HG02571 (cell line): ENCODE data around the gene GNAZ.

ENCODE experiments used
- ATAC-seq: cut with Tn5 transposase; IDR thresholded peaks from one replicate; pipeline ENCODE4 v1.9.1; 2021; ENCODE audit warnings: mild to moderate bottlenecking, moderate library complexity; ENCODE audit not compliant: unreplicated experiment

The GNAZ gene

GRCh38 chr22:23075525-23076216 is 5.4 kb downstream of the GNAZ start:
- no peak for ATAC-seq

DNA sequence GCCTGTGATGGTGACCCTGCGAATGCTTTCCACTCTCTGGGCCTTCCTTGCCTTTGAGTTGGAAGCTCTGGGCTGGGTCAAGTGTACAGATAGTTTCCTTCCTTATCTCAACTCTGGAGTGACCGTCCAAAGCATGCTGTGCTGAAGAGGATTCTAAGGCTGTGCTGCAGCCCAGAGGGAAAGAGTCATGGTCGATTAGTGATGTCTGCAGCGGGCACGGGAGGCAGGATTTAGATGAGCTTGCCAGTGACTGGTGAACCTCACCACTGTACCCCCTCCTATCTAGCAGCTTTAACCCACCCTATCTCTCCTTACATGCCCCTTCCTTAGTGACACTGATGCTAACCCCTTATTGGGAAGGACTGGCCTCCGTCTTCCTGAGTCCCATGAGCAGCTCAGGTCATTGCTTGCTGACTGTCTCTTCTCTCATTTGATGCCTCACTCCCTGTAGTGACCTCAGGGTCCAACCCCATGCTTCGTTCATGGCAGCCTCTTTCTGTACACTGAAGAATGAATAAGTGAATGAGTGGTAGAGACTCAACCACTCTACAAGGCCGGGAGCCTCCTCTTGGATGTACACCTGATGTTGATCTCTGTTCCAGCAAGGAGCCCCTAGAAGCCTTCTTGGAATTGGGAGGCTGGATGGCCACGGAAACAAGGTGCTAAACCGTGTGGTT is 6.7 kb downstream of the GNAZ start:
- ATAC-seq = no peak

DNA sequence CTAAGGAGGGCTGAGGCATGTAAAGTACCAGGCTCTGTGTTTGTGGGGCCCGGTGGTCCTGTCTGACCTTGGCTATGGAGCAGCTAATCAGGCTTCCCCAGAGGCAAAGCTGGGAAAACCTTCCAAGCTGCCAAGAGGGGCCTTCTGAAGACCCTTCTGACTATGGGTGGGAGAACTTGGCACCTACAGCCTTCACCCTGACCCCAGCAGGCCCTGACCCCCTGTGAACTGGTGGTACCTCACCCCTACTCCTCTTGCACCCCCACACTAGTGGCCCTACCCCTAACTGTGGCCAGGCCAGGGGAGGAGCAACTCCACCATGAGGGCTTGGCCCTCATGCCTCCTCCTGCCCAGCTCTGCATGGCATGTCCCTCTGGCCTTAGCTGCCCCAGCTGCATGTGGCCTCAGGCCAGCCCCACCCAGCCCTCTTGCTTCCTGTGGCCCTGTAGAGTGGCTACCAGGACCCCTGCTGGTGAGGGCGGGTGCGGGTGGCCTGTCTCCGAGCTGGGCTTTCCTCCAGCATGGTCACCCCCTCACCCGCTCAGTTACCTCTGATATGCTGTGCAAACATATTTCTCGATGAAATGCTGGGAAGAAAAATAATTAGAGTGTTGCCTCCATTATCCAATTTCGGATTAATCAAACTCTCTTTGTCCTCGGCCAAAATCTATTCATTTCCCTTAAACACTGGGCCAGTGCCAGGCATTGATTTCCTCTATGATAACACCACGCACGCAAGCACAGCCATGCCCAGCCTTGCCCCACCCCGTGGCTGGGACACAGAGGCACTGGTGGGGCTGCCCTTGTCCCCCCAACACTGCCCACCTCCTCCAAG is 7.5 kb downstream of the GNAZ start:
- ATAC-seq = no peak

DNA sequence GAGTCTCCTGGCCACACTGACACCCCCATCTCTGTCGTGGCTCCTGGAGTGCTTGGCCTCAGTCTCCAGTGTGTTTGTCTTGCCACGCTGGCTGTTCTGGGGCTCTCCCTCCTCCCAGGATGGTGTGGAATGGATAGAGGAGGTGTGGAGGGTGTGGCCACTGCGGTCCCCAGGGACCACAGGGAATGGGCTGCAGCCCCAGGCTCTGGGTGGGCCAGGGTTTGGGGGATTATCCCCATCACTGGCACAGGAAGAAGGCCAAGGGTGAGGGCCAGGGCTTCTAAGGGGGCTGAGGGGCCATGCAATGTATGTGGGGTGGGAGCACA is 8.1 kb downstream of the GNAZ start:
- no peak for ATAC-seq

GRCh38 chr22:23079240-23079768 is 9.0 kb downstream of the GNAZ start:
- ATAC-seq = no peak

- ATAC-seq = no peak
These were observed 9.6 kb downstream of the GNAZ start for GRCh38 chr22:23079814-23080521.

DNA sequence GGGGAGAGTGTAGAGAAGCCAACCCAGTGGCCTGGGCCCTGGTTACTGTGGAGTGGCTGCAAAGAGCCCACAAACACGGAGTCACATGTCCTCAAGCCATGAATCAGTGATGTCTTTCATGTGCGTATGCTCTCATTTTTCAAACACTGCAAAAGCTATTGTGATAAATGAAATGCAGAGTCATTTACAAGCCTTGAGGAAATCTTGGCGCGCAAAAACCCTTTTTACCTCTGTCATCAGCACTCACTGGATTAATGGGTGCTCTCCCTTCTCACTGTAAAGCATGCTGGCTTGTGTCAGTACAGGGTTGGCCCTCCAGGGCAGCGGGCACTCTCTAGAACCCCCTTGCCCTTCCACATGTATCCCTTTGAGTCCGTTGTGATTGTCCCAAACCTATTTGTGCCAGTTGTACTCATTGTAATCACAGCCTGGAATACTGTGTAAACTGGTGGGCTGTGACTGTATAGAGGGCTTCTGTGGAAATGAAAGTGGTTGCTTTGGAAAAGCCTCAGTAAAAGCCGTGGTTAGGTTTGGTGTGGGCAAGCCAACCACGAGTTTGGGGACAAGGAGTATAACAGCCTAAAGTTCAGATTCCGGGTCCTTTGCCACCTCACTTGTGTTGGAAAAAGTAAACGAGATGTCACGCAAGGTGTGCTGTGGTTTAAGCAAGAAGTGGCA is 10.4 kb downstream of the GNAZ start:
- ATAC-seq = no peak

- no peak for ATAC-seq
These were observed 12.4 kb downstream of the GNAZ start for GRCh38 chr22:23082534-23083314.

DNA sequence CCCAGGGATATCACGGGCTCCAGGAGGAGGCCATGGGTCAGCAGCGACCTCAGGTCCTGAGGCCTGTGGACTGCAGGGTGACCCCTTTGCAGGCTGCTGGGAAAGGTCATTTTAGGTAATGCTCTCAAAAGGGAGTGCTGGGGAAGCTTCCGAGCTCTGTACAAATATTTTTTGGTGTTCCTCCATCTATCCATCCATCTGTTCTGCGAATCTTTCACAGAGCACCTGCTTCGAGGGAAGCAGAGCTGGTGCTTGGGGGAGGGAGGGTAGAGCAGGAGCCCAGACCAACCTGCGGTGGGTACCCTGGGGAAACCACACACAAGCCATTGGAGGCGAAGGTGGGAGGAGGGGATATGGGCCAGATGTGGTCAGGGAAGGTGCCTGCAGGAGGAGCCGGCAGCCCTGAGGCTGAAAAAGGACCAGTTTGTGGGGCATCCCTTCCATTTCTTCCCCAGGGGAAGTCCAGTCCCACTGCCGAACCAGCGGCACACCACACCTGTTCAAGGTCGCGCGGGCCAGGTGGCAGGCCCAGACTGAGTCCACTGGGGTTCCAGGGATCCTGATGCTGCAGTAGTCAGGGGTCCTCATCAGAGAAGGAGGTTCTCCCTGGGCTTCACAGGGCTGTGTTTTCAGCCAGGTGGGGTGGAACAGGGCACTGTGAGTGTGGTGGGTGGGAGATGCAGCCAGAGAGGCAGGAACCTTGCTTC is 13.1 kb downstream of the GNAZ start:
- no peak for ATAC-seq

GRCh38 chr22:23084453-23085350 is 14.4 kb downstream of the GNAZ start:
- ATAC-seq = no peak

DNA sequence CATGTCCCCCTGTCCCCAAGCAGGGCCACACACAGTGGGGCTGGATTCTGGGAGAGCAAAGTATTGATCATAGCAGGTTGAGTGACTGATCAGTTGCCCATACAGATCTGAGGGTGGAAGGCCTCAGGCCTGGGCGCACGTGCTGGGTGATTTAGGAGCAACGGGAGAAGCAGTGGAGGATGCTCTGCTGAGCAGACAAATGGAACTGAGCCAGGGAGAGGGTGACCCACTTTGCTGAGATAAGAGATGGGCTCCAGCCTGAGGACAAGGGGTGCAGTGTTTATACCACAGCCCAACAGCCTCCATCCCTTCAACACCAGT is 15.0 kb downstream of the GNAZ start:
- ATAC-seq = no peak

GRCh38 chr22:23085785-23086184 is 15.5 kb downstream of the GNAZ start:
- ATAC-seq = no peak

- no peak for ATAC-seq
These were observed 15.9 kb downstream of the GNAZ start for GRCh38 chr22:23086263-23086662.

DNA sequence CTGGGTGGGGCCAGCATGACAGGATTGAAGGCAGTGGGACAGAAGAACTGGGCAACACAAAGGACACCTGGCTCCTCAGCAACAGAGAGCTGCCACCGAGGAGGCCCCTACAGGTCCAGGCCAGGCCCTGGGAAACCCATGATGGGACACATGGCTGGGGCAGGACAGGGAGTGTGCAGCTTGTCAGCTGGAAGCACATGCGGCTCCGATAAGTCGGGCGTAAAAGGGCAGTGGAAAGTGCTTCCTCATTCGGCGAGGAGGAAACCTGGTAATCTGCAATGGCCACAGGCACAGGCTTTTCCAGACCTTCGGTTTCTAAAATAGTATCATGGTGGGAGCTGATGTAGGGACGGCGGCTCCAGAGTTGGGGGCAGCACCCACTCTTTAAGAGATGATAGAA is 16.5 kb downstream of the GNAZ start:
- ATAC-seq = no peak

GRCh38 chr22:23088199-23088604 is 17.9 kb downstream of the GNAZ start:
- no peak for ATAC-seq

DNA sequence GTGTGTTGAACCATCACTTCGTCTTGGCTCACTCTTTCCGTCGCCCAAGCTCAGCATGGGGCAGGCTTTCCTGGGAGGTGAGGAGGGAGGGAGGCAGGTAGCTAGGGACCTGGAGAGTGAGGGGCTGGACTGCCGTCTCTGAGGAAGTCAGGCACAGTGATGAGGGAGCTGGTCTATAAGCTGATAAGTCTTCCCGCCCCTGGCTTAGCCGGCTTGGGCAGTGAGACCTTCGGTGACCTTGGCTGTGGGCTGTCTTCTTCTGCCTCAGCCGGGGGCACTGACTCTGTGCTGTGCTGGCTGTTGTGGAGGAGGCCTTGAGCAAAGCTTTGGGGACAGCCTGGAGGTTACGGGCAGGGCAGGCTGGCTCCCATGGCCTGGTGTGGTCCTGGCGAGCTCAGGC is 18.7 kb downstream of the GNAZ start:
- no peak for ATAC-seq

DNA sequence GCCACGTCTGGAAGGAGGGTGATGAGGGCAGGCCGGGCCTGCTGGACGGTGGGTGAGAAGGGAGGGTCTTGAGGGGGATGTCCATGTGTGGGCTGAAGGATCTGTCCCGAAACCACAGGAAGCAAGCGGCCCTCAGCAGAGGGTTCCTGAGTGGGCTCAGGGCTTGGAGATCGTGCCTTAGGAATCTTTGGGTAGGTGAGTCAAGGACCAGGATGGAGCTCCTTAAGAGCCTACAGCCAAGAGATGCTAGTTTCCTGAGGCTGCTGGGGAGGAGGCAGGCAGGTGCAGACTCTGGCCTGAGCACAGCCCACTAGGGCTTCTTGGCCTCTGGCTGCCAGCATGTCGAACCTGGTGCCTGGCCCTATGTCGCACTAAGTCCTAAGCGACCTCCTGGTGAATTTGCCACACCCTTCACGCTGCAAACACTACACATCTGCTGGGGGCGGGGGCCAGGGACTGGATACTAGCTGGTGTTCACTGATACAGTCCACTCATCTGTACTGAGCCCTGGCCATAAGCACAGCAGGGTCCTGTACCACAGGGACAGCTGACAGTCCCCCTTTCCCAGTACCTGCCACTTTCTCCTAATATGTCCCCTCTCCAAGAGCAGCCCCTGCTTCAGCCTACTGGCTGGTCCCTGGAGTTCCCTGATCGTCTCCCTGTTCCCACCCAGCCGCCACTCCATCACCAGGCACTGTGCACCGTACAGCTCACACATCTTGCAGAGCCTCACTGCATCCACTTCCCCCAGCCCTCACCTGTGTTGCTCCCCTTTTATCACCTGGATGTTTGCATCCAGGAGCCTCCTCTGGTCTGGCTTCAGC is 19.5 kb downstream of the GNAZ start:
- no peak for ATAC-seq

- no peak for ATAC-seq
These were observed 20.1 kb downstream of the GNAZ start for GRCh38 chr22:23090457-23090835.
